ENCODE results near the gene SLC17A9.

DNA sequence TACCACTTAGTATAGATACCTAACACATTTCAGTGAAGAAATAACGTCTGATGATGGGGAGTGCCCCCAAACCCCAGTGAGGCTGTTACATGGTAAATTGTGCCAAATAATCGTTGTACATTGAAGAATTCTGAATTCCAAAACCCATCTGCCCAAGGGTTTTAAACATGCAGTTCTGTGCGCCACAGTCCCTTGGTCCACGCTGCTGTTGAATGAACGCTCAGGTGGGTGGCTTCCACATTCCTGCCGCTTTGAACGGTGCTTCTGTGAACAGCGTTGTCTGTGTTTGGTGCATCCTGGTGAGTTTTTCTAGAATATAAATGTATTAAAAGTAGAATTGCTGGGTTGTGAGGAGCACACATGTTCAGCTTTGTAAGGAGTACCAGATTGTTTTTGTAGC lies 11.6 kb upstream of the SLC17A9 start:
- TF ChIP-seq, protein P1, sequence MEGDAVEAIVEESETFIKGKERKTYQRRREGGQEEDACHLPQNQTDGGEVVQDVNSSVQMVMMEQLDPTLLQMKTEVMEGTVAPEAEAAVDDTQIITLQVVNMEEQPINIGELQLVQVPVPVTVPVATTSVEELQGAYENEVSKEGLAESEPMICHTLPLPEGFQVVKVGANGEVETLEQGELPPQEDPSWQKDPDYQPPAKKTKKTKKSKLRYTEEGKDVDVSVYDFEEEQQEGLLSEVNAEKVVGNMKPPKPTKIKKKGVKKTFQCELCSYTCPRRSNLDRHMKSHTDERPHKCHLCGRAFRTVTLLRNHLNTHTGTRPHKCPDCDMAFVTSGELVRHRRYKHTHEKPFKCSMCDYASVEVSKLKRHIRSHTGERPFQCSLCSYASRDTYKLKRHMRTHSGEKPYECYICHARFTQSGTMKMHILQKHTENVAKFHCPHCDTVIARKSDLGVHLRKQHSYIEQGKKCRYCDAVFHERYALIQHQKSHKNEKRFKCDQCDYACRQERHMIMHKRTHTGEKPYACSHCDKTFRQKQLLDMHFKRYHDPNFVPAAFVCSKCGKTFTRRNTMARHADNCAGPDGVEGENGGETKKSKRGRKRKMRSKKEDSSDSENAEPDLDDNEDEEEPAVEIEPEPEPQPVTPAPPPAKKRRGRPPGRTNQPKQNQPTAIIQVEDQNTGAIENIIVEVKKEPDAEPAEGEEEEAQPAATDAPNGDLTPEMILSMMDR (IDR thresholded peaks at IDR 0.05) = no peak
- no peak for TF ChIP-seq ZFX (IDR thresholded peaks at IDR 0.05; ENCODE audit: borderline replicate concordance)
